HK-2 (cell line): ENCODE measurements around the gene TRIM39.
"Not testable (repeated sequence)": the region's sequence is repeated elsewhere in the genome, so short reads cannot be mapped to it uniquely, and the experiment has no call there.

Experiments used
- DNase-seq: peaks from one replicate; pipeline ENCODE4 v3.0.0-alpha.2; 2018; ENCODE audit not compliant: unreplicated experiment

Gene TRIM39

DNA sequence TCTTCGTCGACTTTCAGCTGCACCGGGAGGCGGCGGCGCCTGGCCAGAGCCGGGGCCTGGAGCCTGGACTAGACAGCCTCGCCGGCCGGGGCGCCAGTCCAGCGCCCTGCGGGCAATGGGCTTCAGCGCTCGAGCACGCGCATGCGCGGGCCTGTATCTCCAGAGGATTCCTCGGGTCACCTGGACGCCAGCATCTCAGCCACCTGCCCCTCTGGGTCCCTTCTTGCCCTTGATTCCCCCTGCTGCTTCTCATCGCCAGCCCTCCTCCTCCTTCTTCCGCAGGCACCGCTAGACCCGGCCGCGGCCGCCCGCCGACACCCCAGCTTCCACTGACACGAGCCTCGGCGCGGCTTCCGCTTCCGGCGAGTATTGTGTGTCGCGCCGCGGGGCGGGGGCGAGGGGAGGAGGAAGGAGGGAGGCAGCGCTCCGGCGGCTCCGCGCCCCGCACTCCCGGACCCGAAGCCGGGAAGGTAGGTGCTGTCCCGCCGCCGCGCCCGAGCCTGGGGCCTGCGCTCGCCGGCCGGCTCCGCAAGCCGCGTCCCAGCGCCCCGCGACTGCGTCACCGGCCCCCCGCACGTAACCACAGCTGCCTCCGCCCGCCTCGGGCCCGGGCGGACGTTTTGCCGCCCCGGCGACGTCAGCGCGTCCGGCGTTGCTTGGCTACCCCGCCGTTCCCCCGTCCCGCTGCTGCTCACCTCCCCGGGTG is at the start of gene TRIM39:
Gene TRIM39, plus strand, starts transcription at position 402 of the 706 bp plus-strand sequence. CDS start 2,391 bp downstream, outside the sequence.
- peak; percentile 83 for DNase-seq

DNA sequence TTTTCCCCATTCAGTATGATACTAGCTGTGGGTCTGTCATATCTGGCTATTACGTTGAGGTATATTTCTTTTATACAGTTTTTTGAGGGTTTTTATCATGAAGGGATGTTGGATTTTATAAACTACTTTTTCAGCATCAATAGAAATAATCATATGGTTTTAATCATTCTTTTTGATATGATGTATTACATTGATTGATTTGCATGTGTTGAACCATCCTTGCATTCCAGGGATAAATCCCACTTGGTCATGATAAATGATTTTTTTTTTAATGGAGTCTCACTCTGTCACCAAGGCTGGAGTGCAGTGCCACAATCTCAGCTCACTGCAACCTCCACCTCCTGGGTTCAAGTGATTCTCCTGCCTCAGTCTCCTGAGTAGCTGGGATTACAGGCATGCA is 45.7 kb upstream of the TRIM39 start:
- not testable (repeated sequence) for DNase-seq

DNA sequence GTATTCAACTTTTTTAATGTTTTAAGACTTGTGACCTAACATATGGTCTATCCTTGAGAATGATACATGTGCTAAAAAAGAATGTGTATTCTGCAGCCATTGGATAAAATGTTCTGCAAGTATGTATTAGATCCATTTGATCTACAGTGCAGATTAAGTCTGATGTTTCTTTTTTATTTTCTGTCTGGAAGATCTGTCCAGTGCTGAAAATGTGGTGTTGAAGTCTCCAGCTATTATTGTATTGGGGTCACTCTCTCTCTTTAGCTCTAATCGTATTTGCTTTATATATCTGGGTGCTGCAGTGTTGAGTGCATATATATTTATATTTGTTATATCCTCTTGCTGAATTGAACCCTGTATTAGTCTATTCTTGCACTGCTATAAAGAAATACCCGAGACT is 44.2 kb upstream of the TRIM39 start:
- DNase-seq: no peak

GRCh38 chr6:30283761-30284160 is 43.0 kb upstream of the TRIM39 start:
- DNase-seq: no peak

GRCh38 chr6:30287139-30287538 is 39.6 kb upstream of the TRIM39 start:
- DNase-seq: no peak

DNA sequence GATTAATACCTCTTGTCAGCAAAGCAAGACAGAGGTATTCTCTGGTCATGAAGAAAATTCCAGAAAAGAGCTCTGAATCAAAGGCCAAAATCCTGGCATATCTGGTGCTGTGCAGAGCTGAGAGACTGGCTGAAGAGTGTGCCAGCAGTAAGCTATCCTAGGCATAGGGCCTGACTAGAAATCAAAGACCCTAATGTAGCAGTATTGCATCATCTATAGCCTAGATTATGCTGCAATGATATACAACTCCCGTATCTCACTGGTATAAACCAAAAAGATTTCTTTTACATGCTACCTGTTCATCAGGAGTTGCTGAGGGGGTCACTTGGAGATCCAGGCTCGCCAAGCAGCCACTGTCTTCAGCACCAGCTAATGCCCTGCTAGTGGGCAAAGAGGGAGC is 30.9 kb upstream of the TRIM39 start:
- DNase-seq: no peak

DNA sequence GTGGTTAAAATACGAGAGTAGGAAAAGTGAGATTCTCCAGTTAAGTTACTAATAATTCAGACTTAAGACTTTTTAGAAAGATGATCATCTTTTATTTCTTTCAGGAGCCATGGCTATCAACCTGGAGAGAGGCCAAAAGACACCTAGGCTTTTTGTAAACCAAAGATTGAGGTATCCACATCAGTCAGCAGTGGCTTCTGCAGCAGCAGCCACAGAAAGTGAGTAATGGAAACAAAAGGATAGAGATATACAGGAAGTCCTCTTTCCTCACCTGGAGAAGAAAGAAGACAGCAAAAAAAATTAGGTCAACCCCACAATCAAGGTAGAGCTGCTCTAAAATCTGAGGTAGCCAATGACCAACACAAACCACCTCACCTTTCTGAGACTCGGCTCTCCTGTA is 22.7 kb upstream of the TRIM39 start:
- DNase-seq: no peak

DNA sequence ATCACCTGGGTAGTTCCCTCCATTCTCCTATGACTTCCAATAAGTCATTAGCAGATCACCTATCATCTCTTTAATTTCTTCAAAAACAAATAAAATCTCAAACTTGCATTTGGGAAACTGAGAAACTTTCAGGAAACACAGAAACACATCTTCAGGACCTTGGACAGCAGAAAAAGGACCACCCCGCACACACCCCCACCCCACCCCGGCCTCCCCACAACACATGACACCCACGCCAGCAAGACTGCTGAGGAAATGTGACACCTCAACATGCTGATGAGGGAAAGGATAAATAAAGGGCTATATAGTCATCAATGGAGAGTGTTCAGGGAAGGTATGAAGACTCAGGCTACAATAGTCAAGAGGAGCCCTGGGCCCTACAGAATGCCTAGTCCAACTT is 15.6 kb upstream of the TRIM39 start:
- no peak for DNase-seq

- no peak for DNase-seq
Observed at GRCh38 chr6:30311671-30312070, 15.1 kb upstream of the TRIM39 start.

DNA sequence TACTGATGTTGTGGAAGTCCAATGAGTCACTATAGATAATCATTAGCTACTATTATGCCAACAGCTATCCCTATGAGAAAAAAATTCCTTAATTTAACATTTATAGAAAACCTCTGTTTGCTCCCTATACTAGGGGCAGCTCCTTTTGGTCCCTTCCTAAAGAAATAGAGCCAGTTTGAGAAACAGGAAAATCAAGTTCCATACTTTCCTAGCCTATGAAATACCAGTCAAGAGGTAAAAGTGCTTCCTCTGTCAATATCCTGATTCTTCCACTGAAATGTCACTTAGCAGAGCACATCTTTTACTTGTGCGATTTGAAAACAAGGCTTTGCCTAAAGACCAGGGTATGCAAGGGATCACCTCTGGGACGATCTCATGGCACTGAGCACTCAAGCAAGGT is 14.5 kb upstream of the TRIM39 start:
- no peak for DNase-seq

DNA sequence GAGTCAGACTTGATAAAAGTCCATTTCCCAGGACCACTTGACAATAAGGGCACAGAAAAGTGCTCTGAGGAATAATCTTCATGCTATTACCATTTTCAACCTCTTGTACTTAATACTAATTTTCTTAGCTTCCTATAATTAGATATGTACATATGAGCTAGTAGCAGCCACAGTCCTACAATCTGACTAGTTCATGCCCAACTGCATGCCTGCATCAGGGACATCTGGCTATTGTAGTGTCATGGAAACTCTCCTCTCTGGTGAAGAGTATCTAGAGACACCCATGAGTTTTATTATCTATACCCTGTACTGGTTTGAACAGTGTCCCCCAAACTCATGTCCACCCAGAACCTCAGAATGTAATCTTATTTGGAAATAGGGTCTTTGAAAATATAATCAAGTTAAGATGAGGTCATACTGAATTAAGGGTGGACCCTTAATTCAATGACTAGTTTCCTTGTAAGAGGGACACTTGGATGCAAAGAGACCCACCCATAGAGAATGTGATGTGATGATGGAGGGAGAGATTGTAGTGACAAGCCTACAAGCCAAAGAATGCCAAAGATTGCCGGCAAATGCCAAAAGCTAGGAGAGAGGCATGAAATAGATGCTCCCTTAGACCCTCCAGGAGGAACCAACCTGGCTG is 13.9 kb upstream of the TRIM39 start:
- DNase-seq: no peak

DNA sequence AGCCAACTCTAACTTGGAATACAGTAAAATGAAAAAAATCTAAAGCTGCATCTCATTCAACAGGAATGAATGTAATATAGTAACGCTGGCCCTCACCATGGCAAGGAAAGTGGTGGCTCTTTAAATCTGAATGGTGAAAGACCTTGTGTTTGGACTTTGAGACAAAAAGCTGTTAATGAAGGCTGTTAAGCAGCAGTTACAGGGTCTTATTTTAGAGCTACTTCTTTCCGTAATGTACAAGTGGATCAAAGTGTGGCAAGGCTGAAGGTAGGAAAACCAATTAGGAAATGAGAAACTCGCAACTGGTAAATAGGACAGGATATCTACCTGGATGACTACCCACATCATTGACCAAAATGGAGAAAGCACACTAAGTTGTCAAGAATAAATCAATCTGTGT is 11.6 kb upstream of the TRIM39 start:
- DNase-seq: no peak

DNA sequence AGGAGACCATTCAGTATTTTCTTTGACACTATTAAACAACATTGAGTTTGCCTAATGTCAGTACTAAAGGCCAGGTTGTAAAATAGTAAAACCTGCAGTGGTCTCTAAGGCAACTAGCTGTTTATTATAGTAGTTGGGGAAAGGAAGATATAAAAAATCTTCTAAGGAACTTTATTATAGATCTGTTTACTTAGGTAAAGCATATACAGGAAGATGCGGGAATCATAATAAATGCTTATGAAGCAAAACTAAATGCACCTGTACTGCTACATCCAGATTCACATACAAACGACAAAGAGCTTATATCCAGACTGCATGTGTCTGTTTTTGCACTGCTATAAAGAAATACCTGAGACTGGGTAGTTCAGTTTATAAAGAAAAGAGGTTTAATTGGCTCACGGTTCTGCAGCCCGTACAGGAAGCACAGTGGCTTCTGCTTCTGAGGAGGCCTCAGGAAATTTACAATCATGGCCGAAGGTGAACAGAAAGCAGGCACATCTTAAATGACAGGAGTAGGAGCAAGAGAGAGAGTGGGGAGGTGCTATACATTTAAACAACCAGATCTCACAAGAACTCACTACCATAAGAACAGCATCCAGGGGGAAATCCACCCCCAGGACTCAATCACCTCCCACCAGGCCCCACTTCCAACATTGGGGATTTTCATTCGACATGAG is 8.7 kb upstream of the TRIM39 start:
- no peak for DNase-seq

DNA sequence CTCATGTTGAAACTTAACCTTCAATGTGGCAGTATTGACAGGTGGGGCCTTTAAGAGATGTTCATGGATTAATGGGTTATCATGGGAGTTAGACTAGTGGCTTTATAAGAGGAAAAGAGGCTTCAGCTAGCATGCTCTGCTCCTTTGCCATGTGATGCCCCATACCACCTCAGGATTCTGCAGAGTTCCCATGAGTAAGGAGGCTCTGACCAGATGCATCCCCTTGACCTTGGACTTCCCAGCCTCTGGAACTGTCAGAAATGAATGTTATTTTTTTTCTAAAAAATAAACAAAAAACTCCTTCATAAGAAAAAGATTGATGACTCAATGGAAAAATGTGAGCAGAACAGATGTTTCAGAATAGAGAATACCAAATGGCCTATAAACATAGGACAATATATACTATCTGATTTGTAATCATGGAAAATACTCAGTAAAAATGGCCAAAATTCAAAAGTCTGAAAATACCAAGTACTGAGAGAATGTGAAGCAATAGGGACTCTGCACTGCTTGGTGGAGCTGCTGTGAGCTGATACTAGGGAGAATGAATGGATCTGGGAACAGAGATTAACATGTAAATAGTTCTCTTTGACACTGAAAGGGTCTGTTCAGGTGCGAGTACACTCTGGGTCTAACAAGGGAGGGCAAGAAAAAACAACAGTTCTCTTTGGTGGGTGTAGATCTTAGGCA is 7.4 kb upstream of the TRIM39 start:
- no peak for DNase-seq

DNA sequence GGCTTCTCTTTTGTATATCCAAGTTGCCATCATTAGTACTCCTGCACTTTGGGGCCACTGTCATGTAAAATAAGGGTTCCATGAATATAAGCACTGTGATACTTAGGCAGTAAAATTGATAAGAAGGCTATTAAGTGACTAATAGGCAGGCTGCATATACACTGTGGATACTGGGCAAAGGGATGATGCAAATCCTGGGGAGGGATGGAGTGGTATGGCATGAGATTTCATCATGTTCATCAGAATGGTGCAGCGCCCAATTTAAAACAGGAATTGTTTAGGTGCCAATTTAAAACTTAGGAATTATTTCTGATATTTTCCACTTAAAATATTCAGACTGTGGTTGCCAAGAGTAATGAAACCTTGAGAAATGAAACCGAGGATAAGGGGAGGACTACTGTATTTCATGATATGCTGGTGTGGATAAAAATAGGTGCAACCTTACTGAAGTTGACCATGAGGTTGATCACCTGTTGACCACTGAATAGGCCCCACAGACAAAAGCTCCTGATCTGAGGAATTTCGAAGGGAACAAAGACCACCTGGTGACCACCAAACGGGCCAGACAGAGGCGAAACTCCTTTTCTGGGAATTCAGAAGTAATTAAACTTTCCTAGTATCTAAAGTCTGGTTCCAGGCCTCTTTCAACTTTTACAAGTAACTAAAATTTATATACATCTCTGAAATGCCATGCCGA is 4.9 kb upstream of the TRIM39 start:
- no peak for DNase-seq

- DNase-seq: no peak
Observed at GRCh38 chr6:30322527-30323501, 3.9 kb upstream of the TRIM39 start.

GRCh38 chr6:30323806-30324205 is 2.9 kb upstream of the TRIM39 start:
- no peak for DNase-seq

DNA sequence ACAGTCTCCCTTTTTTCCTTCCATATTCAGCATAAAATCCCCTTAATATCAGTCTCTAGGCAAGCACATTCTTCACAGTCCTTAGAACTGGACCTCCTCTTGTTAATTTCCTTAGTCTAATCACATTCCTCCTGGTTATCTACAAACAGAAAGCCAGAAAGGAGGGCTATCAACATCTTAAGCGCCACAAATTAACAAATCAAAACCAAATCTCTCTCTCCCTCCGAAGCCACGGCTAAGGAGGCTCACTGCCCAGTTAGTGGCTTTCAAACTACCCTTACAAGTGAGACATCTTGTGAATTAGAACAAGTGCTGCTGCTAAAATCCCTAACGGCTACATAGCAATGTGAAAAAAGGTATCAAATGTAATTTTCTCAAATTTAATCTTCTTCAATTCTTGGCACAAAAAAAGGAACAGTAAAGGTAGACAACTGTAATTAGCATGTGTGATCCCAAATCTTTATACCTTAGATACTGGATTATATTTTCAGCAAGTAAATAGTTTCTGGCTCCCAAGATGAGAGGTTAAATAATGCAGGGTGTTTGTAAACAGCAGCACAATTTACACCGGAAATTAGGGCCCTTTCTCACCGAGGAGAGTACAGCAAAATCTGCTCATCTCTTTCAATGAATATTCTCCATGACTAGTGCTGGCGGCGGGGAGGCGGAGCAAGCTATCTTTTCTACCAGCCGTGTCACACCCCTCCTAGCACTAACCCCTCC is 1.4 kb upstream of the TRIM39 start:
- DNase-seq: no peak

DNA sequence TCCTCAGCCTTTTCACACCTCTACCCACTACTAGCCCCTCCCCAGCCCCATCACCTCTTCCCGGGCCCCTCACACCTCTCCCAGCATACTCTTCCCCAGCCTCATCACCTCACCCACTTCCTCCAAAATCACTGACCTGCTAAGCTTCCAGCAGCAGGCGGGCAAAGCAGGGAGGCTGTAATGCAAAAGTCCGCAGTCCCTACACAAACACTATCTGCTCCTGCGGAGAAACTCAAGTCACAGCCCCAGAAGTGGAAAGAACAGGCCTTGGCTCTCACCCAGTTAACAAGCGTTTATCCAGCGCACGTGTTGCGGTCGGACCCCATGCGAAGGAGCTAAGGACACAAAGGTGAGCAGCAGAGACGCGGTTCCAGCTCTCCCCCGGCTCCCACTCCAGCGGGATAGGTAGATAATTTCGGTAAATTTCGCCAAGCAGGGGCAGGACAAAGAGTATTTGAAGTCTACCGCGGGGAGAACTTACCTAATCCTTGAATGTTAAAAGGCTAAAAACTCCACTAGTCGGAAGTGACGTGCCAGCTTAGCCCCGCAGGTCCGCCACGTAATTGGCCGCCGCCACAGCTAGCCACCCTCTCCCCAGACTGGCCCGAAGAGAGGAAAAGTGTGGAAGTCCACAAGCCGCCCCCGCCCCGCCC is 728 bp upstream of the TRIM39 start:
- DNase-seq: peak; percentile 76
